HUES64 (cell line): Measurements from ENCODE around the gene SNRNP35.

ENCODE experiments used
- H3K27ac ChIP-seq: 2 replicates; pipeline ENCODE4 v1.7.0; 2013; ENCODE audit warnings: low read depth, low read length, inconsistent platforms
- H3K27me3 ChIP-seq: 2 replicates; pipeline ENCODE4 v1.6.1; 2013; ENCODE audit warnings: mild to moderate bottlenecking, low read length; ENCODE audit not compliant: insufficient read depth
- H3K36me3 ChIP-seq: 2 replicates; pipeline ENCODE4 v1.6.1; 2013; ENCODE audit warnings: mild to moderate bottlenecking, low read length; ENCODE audit not compliant: insufficient read depth
- H3K4me1 ChIP-seq: 2 replicates; pipeline ENCODE4 v1.6.1; 2013; ENCODE audit warnings: mild to moderate bottlenecking, low read length, moderate library complexity; ENCODE audit not compliant: insufficient read depth
- H3K4me3 ChIP-seq: 2 replicates; pipeline ENCODE4 v1.5.1; 2013; ENCODE audit warnings: mild to moderate bottlenecking, low read length, moderate library complexity
- H3K9ac ChIP-seq: 2 replicates; pipeline ENCODE4 v1.6.1; 2013; ENCODE audit warnings: mild to moderate bottlenecking, low read depth, low read length
- H3K9me3 ChIP-seq: 2 replicates; pipeline ENCODE4 v1.6.1; 2013; ENCODE audit warnings: low read depth, low read length; ENCODE audit not compliant: insufficient read depth
- WGBS: fragments of 150-250, 120-280 bp; methylation state at CpG from one replicate; pipeline ENCODE4 v1.1.7; 2013; ENCODE audit warnings: missing lambda C conversion rate; 5-methylcytosine and 5-hydroxymethylcytosine counted together

Gene SNRNP35

GRCh38 chr12:123435636-123436016 lies 22.3 kb upstream of the SNRNP35 start:
- Histone ChIP-seq H3K4me1 (no peaks in the 10 kb centered on the region), H3K4me3 (peak overlapping the region; percentile 69), H3K9me3 (no peaks in the 10 kb centered on the region), H3K27me3 (peaks cover 28% of the 10 kb centered on the region), H3K9ac (no peak overlapping the region), H3K36me3 (no peaks in the 10 kb centered on the region), H3K27ac (no peak overlapping the region)
- 67% methylated on average over 5 of the region's 5 CpGs for WGBS

GRCh38 chr12:123436017-123436964 lies 21.6 kb upstream of the SNRNP35 start, which contains the start of gene RILPL2:
Gene RILPL2, minus strand, starts transcription at chr12:123436684. Its CDS starts 264 bp downstream, at chr12:123436420.
- no peaks in the 10 kb centered on the region for H3K4me1 ChIP-seq
- H3K36me3 ChIP-seq = no peaks in the 10 kb centered on the region
- WGBS = 3% methylated on average over 69 of the region's 69 CpGs
- H3K9me3 ChIP-seq = no peaks in the 10 kb centered on the region
- peak within 1 kb of the TSS; percentile 69 for H3K4me3 ChIP-seq
- no peak within 1 kb of the TSS for H3K27ac ChIP-seq
- peak within 1 kb of the TSS; percentile 16; the same call in 1 of the 2 replicates for H3K9ac ChIP-seq
- peaks cover 28% of the 10 kb centered on the region for H3K27me3 ChIP-seq

GRCh38 chr12:123441523-123442164 lies 16.3 kb upstream of the SNRNP35 start:
- peaks cover 3% of the 10 kb centered on the region; the same call in 1 of the 2 replicates for H3K4me1 ChIP-seq
- no peak overlapping the region for H3K27ac ChIP-seq
- no peaks in the 10 kb centered on the region for H3K9me3 ChIP-seq
- WGBS = 86% methylated on average over 13 of the region's 13 CpGs
- H3K36me3 ChIP-seq = no peaks in the 10 kb centered on the region
- no peak overlapping the region for H3K4me3 ChIP-seq
- H3K27me3 ChIP-seq = peaks cover 13% of the 10 kb centered on the region
- no peak overlapping the region for H3K9ac ChIP-seq

GRCh38 chr12:123442774-123443173 lies 15.2 kb upstream of the SNRNP35 start:
- no peak overlapping the region for H3K9ac ChIP-seq

GRCh38 chr12:123444092-123445026 lies 13.6 kb upstream of the SNRNP35 start:
- Histone ChIP-seq H3K36me3 (no peaks in the 10 kb centered on the region), H3K9me3 (no peaks in the 10 kb centered on the region)
- 98% methylated on average over 7 of the region's 8 CpGs for WGBS

More at GRCh38 chr12:123442774-123443173, 15.2 kb upstream of the SNRNP35 start:
- Histone ChIP-seq H3K9me3 (no peaks in the 10 kb centered on the region), H3K27me3 (peaks cover 3% of the 10 kb centered on the region), H3K27ac (no peak overlapping the region), H3K4me3 (no peak overlapping the region), H3K36me3 (no peaks in the 10 kb centered on the region), H3K4me1 (peaks cover 3% of the 10 kb centered on the region; the same call in 1 of the 2 replicates)
- WGBS = 93% methylated on average over 4 of the region's 4 CpGs

GRCh38 chr12:123445388-123446332 lies 12.3 kb upstream of the SNRNP35 start:
- peaks cover 3% of the 10 kb centered on the region; the same call in 1 of the 2 replicates for H3K4me1 ChIP-seq
- H3K27ac ChIP-seq = no peak overlapping the region
- no peak overlapping the region for H3K9ac ChIP-seq
- 60% methylated on average over 18 of the region's 18 CpGs for WGBS
- H3K36me3 ChIP-seq = no peaks in the 10 kb centered on the region
- no peak overlapping the region for H3K4me3 ChIP-seq
- H3K9me3 ChIP-seq = no peaks in the 10 kb centered on the region
- no peaks in the 10 kb centered on the region for H3K27me3 ChIP-seq

More at GRCh38 chr12:123444092-123445026, 13.6 kb upstream of the SNRNP35 start:
- peaks cover 3% of the 10 kb centered on the region; the same call in 1 of the 2 replicates for H3K4me1 ChIP-seq
- no peaks in the 10 kb centered on the region for H3K27me3 ChIP-seq
- no peak overlapping the region for H3K27ac ChIP-seq
- H3K9ac ChIP-seq = no peak overlapping the region
- H3K4me3 ChIP-seq = no peak overlapping the region

GRCh38 chr12:123446333-123446713 lies 11.6 kb upstream of the SNRNP35 start:
- H3K36me3 ChIP-seq = no peaks in the 10 kb centered on the region
- no peak overlapping the region for H3K27ac ChIP-seq
- WGBS = 66% methylated on average over 4 of the region's 4 CpGs
- H3K4me3 ChIP-seq = no peak overlapping the region
- no peaks in the 10 kb centered on the region for H3K9me3 ChIP-seq
- peaks cover 3% of the 10 kb centered on the region; the same call in 1 of the 2 replicates for H3K4me1 ChIP-seq
- H3K27me3 ChIP-seq = no peaks in the 10 kb centered on the region
- H3K9ac ChIP-seq = no peak overlapping the region

GRCh38 chr12:123449249-123449733 lies 8.6 kb upstream of the SNRNP35 start:
- no peaks in the 10 kb centered on the region for H3K27me3 ChIP-seq
- no peaks in the 10 kb centered on the region for H3K9me3 ChIP-seq
- peaks cover 3% of the 10 kb centered on the region; the same call in 1 of the 2 replicates for H3K4me1 ChIP-seq
- WGBS = 90% methylated on average over 2 of the region's 2 CpGs
- no peaks in the 10 kb centered on the region for H3K36me3 ChIP-seq
- no peak overlapping the region for H3K27ac ChIP-seq
- no peak overlapping the region for H3K4me3 ChIP-seq
- H3K9ac ChIP-seq = no peak overlapping the region

- no peaks in the 10 kb centered on the region for H3K27me3 ChIP-seq
- H3K9me3 ChIP-seq = no peaks in the 10 kb centered on the region
- H3K4me3 ChIP-seq = no peak overlapping the region
- no peaks in the 10 kb centered on the region for H3K36me3 ChIP-seq
- no peak overlapping the region for H3K9ac ChIP-seq
- H3K27ac ChIP-seq = no peak overlapping the region
- WGBS = 90% methylated on average over 4 of the region's 4 CpGs
- H3K4me1 ChIP-seq = peaks cover 3% of the 10 kb centered on the region; the same call in 1 of the 2 replicates
Measured at GRCh38 chr12:123449856-123450255, 8.1 kb upstream of the SNRNP35 start.
